NB4 (cell line): ENCODE data around the gene IFT25.

Experiments used
- CTCF ChIP-seq: IDR thresholded peaks from one replicate; pipeline ENCODE4 v1.5.1; 2012; ENCODE audit warnings: low read depth, low read length
- MAX ChIP-seq: IDR thresholded peaks from 2 replicates; pipeline ENCODE4 v1.6.1; 2011; ENCODE audit warnings: low read depth, low read length
- MYC ChIP-seq: IDR thresholded peaks from 2 replicates; pipeline ENCODE4 v1.6.1; 2011; ENCODE audit warnings: low read depth, low read length

- TF ChIP-seq CTCF (no peak), MAX (no peak), MYC (no peak)
These were observed 14.6 kb downstream of the IFT25 start for GRCh38 chr1:53930932-53931331.
